SHP77 (cell line): ENCODE measurements around the gene MPRIP.
"Not testable (repeated sequence)": the region's sequence is repeated elsewhere in the genome, so short reads cannot be mapped to it uniquely, and the experiment has no call there.

ENCODE experiments used
- DNase-seq, 2 experiments: peaks; one replicate each; lab custom pipeline; 2025; lab: John Stamatoyannopoulos, UW

The MPRIP gene

DNA sequence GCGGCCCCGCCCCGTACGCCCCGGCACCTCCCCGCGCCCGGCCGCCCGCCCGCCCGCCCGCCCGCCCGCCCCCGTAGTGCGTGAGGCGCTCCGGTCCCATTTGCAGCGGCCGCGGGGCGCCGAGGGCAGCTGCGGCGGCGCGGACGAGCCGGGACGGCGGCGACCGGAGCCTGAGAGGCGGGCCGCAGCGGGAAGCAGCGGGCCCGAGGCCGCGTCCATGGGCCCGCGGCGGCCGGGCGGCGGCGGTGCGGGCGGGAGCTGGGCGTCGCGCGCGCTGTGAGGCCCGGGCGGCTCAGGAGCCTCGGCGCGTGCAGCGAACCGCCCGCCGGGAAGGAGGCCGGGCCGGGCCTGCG, at the start of gene MPRIP:
Gene MPRIP (plus strand): TSS at position 74 of the 353 bp plus-strand sequence. CDS start 392 bp downstream, outside the sequence.
- DNase-seq: no peak

- no peak for DNase-seq
Measured at GRCh38 chr17:16994631-16995030, 47.6 kb upstream of the MPRIP start.

- DNase-seq: no peak
Measured at GRCh38 chr17:16995930-16996329, 46.3 kb upstream of the MPRIP start.

DNA sequence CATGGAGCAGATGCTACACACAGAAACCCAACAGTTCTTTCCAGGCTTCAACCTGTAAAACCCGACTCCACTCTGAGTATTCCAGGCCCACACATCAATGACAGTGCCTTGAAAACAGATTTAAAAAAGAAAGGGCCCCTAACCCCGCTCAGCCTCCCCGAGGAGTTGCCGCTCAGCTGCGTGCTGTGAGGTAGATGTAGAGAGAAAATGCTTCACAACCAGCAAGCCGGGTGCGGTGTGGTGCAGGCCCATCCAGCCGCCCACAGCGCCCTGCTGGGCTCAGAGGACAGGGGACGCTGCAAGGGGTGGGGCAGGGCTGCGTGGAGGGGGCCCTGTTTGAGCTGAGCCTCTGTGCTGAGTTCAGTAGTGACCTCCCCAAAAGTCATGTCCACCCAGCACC, 45.5 kb upstream of the MPRIP start:
- not testable (repeated sequence) for DNase-seq

- peak in 1 of 2 experiments; percentile 43 for DNase-seq
Measured at GRCh38 chr17:16997514-16998429, 44.5 kb upstream of the MPRIP start.

DNA sequence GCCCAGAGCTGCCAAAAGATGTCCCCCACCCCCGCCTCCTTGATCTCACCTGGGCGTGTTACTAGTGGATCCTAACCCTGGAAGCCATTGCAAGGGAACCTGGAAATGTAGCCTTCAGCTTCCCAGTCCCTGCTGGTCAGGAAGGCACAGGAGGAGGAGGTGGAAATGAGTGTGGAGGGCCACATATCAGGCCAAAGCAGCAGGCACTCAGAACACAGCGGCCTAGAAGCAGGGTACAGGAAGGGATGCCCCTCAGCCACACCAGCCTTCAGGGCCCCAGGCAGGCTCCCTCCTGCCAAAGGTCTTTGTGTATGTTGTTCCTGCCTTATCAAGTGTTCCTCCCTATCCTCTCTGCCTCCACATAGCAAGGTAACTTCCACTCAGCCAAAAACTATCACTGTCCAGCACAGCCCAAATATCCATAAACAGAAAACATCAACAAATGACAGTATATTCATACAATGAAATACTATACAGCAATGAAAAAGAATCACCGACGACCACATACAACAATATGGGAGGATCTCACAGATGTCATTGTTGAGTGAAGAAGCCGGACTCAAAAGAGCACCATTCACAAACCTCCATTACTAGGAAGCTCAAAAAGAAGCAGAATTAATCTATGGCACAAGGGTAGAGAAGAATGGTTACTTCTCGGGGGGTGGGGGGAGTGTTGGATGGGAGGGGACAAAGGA, 42.2 kb upstream of the MPRIP start:
- no peak for DNase-seq

GRCh38 chr17:17001076-17001777, 41.0 kb upstream of the MPRIP start:
- peak in 1 of 2 experiments; percentile 70 for DNase-seq

DNA sequence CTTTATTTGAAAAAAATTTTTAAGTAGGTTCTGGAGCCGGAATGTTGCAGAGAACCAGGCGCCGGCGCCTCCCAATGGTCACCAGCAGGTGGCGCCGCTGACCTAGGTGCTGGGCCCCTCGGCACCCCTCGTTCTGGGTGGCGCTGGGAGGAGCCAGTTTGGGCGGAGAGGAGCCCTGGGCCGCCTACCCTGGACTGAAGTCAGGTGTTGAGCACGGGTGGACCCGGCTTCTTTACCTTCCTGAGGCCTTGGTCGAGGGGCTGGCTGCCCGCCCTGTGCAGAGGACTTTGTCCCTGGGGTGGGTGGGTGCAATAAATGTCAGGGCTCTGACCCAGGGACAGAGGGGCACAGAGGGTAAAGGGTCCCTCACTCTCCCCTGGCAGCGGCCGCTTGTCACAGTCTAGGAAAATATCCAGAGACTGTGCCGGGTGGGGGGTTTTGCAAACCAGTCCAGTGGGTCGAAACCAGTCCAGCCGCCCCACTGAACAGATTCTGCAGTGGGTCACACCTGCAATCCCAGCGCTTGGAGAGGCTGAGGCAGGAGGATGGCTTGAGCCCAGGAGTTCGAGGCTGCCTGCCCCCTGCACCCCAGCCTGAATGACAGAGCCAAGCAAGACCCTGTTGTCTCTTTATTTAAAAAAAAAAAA, 40.3 kb upstream of the MPRIP start:
- DNase-seq: peak; percentile 82 to 93

GRCh38 chr17:17002731-17003715, 39.2 kb upstream of the MPRIP start:
- not testable (repeated sequence) for DNase-seq

GRCh38 chr17:17004251-17004996, 37.8 kb upstream of the MPRIP start:
- DNase-seq: peak in 1 of 2 experiments; percentile 64

GRCh38 chr17:17004997-17005614, 37.2 kb upstream of the MPRIP start:
- peak; percentile 55 to 68 for DNase-seq

DNA sequence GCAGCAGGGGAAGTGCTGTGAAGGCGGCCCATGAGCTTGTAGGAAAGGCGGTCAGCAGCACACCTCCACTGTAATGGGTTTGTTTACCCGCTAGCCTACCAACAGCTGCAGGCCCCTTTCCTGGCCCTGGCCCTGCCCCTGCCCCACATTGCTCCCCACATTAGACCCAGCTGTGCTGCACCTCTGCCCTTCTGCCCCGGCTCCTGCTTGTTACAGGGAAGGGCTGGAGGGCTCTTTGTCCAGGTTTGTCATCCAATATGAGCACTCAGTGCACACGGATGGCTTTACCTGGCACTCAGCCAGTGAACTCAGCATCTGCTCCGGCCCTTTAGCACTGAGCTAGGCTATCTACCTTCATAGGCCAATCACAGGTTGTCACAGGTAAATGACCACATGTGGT, 34.4 kb upstream of the MPRIP start:
- DNase-seq: peak; percentile 63 to 71

- not testable (repeated sequence) for DNase-seq
Measured at GRCh38 chr17:17008621-17009397, 33.4 kb upstream of the MPRIP start.

DNA sequence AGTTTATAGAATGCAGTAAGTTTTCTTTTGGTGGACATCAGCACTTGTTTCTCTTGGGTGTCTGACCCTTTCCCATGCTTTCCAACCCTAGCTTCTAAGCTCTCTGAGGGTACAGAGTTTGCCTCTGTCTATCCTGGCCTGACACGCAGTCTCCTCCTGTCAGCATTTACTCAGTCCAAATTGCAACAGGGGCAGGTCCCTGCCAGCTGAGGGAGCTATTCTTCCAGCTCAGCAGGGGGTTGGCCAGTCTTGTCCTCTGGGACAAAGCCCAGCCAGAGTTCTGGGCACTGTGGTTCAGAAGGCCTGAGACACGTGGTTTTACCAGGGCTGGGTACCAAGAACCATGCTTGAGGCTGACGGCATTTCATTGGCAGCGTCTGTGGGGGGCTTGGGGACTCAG, 32.3 kb upstream of the MPRIP start:
- DNase-seq: peak in 1 of 2 experiments; percentile 37

DNA sequence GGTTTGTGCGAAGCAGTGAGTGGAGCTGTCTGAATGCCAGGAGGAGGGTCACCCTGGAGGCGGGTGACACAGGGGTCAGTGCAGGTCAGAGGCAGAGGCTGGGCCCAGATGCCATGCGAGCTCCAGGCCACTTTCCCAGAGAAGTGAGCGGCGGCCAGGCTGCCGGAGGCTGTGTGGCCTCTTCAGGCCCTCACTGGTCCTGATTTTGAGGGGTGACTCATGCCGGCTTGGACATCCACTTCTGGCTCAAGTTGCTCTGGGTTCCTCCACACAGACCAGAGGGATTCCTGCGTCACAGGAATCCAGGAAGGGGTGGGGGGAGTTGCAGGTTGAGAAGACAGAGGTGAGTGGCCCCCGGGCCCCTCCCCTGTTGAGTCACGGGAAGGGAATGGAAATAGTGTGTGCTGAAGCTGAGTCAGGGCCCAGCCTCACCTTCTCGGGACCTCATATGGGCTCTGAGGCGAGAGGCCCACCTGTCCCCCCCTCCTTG, 31.7 kb upstream of the MPRIP start:
- DNase-seq: not testable (repeated sequence)

DNA sequence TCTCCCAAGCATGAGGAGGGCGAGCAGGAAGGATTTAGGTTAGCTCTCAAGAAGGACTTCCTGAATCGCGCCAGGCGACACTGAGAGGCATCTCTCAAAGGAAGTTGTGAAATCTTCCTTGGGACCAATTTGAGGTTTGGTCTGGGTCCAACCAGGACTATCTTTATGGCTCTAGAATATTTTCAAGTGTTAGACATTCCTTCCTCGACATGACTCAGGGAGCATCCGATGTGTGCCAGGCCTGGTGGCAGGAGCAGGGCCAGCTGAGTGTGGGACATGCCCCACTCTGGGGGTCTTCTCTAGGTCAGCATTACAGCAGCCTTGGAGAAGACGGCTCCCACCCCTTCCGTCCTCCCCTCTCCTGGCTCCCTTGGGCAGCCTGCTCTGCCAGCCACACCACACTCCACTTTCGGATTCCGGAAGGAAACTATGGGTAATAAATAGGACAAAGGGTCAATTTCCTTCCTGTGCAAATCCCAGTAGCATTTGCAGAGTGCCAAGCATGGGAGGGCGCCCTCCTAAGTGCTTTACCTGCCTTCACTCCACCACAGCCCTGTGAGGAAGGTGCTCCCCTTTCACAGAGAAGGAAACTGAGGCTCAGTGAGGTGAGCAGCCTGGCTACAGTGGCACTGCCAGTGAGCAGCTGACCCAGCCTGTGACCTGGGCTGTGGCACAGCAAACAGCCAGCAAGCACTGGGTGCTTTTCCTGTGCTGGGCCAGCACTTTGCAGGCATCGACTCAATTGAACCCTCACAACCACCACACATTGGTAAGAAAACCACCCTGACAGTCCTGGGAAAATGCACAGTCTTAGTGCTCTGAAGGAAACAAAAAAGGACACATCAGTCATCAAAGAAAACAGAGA, 31.0 kb upstream of the MPRIP start:
- not testable (repeated sequence) for DNase-seq
